Natural killer cell (primary cell): ENCODE results near the gene TENT5A. TPM values are rescaled to one million over a fixed set of nuclear protein-coding genes. Genes with fewer than 3 reads are reported as not detected.
A peak's percentile ranks its signal among the peaks of the same experiment; 100 is the strongest.

Experiments
- ATAC-seq, 3 donors: fragments of 150-1000 bp in 2 of 3; fragments of 200-7000 bp in 1 of 3; cut with Tn5 transposase; 1 replicate in 1 of 3; 2 replicates in 2 of 3; pipeline ENCODE4 v1.10.0; 2021; ENCODE audit warnings: mild to moderate bottlenecking in 2 of 3, moderate library complexity in 2 of 3
- DNase-seq, 2 donors: peaks; one replicate each; pipeline versions ENCODE4 v3.0.0 to v3.0.0-alpha.2; 2013 to 2021; ENCODE audit warnings: mixed read lengths in 1 of 2
- H3K27ac ChIP-seq: one replicate; pipeline ENCODE4 v1.5.1; 2013; ENCODE audit warnings: mild to moderate bottlenecking, low read length
- H3K27me3 ChIP-seq: one replicate; pipeline ENCODE4 v1.6.1; 2013; ENCODE audit warnings: low read length; ENCODE audit not compliant: control insufficient read depth, insufficient read depth
- H3K36me3 ChIP-seq: one replicate; pipeline ENCODE4 v1.6.1; 2013; ENCODE audit warnings: low read length; ENCODE audit not compliant: control insufficient read depth, insufficient read depth
- H3K4me1 ChIP-seq: one replicate; pipeline ENCODE4 v1.6.1; 2013; ENCODE audit warnings: low read length; ENCODE audit not compliant: control insufficient read depth, insufficient read depth
- H3K4me3 ChIP-seq: one replicate; pipeline ENCODE4 v1.5.1; 2013; ENCODE audit warnings: low read length
- H3K9me3 ChIP-seq: one replicate; pipeline ENCODE4 v1.6.1; 2013; ENCODE audit warnings: low read length; ENCODE audit not compliant: control insufficient read depth, insufficient read depth
- H3K27ac Mint-ChIP-seq, 2 donors: one replicate each; pipeline ENCODE4 v1.8.0; 2022; ENCODE audit warnings: mild to moderate bottlenecking in 2 of 2, mixed read lengths in 2 of 2, moderate library complexity in 1 of 2
- H3K27me3 Mint-ChIP-seq, 2 donors: one replicate each; pipeline ENCODE4 v1.8.0; 2022; ENCODE audit warnings: low read depth in 2 of 2, mixed read lengths in 2 of 2
- H3K36me3 Mint-ChIP-seq: one replicate; pipeline ENCODE4 v1.8.0; 2022; ENCODE audit warnings: mixed read lengths
- H3K4me1 Mint-ChIP-seq, 2 donors: one replicate each; pipeline ENCODE4 v1.8.0; 2022; ENCODE audit warnings: mixed read lengths in 2 of 2
- H3K4me3 Mint-ChIP-seq: one replicate; pipeline ENCODE4 v1.8.0; 2022; ENCODE audit warnings: mild to moderate bottlenecking, moderate library complexity, mixed read lengths
- H3K9me3 Mint-ChIP-seq, 2 donors: one replicate each; pipeline ENCODE4 v1.8.0; 2022; ENCODE audit warnings: mixed read lengths in 2 of 2
- WGBS: methylation state at CpG from one replicate; pipeline ENCODE4 v1.1.7; 2013; ENCODE audit warnings: missing lambda C conversion rate; ENCODE audit not compliant: insufficient coverage; 5-methylcytosine and 5-hydroxymethylcytosine counted together
- intact Hi-C: fragments of 100-400 bp; cut with micrococcal nuclease; formaldehyde crosslinking; loops from one replicate; pipeline ENCODE4 v1.14.2; 2022
- total RNA-seq, 4 donors: library from RNA; stranded (reverse); fragments of 120-200 nt in 1 of 4; gene quantifications; one replicate each; pipeline versions ENCODE4 v1.2.3 to v1.2.4, GENCODE V29; 2013 to 2022
- TF ChIP-seq, protein P1 (sequence below): fragments of 200-600 bp; IDR thresholded peaks from one replicate; pipeline ENCODE4 v1.8.0; 2022; ENCODE audit warnings: antibody characterized with exemption

Gene TENT5A
- total RNA-seq, 3 donors from 2014 or later (not counting 1 experiment from before 2014, with no cell fraction given): 22.9 to 23.8 (median 22.9) TPM

DNA sequence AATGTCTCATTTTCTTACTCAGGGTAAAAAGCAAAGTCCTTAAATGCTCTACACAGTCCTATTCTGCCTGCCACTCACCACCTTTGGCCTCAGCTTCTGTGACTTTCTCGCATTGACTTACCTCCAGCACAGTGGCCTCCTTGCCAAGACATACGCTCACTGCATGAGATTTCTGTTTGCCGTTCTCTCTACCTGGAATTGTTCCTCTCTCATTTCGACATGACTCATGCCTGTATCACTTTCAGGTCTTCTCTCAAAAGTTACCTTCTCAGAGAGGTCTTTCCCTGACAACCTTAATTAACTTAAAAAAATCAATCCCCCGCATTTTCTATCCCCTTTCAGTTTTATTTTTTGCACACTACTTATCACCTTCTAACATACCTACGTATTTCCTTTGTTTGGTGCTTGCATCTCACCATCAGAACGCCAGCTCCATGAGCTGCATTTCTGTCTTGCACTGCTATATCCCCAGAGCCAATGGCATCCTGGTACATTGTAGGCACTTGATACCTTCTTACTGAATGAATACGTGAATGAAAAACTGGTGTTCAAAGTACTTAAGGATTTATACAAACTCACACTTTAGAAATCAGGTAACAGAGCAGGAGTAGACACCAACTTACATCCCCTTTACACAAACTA is 24.5 kb downstream of the TENT5A start:
- no peak overlapping the region for H3K27ac Mint-ChIP-seq
- Histone ChIP-seq H3K4me3 (no peak overlapping the region), H3K36me3 (no peaks in the 10 kb centered on the region), H3K27me3 (no peaks in the 10 kb centered on the region), H3K9me3 (no peaks in the 10 kb centered on the region), H3K4me1 (no peaks in the 10 kb centered on the region), H3K27ac (no peak overlapping the region)
- ATAC-seq (no peak), DNase-seq (no peak)
- intact Hi-C loops: no loop called here
- WGBS: 86% methylated on average over 8 of the region's 8 CpGs
- H3K4me1 Mint-ChIP-seq: peaks cover 0 to 3% of the 10 kb centered on the region in 2 donors
- H3K36me3 Mint-ChIP-seq: no peaks in the 10 kb centered on the region
- TF ChIP-seq, protein P1, sequence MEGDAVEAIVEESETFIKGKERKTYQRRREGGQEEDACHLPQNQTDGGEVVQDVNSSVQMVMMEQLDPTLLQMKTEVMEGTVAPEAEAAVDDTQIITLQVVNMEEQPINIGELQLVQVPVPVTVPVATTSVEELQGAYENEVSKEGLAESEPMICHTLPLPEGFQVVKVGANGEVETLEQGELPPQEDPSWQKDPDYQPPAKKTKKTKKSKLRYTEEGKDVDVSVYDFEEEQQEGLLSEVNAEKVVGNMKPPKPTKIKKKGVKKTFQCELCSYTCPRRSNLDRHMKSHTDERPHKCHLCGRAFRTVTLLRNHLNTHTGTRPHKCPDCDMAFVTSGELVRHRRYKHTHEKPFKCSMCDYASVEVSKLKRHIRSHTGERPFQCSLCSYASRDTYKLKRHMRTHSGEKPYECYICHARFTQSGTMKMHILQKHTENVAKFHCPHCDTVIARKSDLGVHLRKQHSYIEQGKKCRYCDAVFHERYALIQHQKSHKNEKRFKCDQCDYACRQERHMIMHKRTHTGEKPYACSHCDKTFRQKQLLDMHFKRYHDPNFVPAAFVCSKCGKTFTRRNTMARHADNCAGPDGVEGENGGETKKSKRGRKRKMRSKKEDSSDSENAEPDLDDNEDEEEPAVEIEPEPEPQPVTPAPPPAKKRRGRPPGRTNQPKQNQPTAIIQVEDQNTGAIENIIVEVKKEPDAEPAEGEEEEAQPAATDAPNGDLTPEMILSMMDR: no peak
- no peaks in the 10 kb centered on the region for H3K9me3 Mint-ChIP-seq
- no peak overlapping the region for H3K4me3 Mint-ChIP-seq
- no peaks in the 10 kb centered on the region for H3K27me3 Mint-ChIP-seq

DNA sequence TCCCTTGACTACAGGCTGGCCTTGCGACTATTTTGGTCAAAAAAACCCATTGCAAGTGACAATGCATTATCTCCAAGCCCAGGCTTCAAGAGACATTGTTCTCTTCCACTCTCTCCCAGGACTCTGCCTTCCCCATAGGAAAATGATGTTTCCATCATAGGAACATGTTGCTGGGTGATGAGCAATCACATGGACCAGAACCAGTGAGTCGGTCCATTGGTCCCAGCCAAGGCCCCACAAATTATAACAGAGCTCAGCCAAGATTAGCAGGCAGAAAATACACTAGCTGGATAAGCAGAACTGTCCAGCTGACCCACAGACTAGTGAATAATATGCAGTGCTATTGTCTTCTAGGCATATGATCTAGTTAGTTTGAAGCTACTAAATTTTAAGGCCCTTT is 27.4 kb downstream of the TENT5A start:
- Histone ChIP-seq H3K9me3 (no peaks in the 10 kb centered on the region), H3K4me3 (no peak overlapping the region), H3K4me1 (no peaks in the 10 kb centered on the region), H3K36me3 (no peaks in the 10 kb centered on the region), H3K27me3 (no peaks in the 10 kb centered on the region), H3K27ac (no peak overlapping the region)
- H3K9me3 Mint-ChIP-seq: no peaks in the 10 kb centered on the region
- H3K4me3 Mint-ChIP-seq: no peak overlapping the region
- ATAC-seq (no peak), DNase-seq (no peak)
- H3K27ac Mint-ChIP-seq: no peak overlapping the region
- H3K4me1 Mint-ChIP-seq: peaks cover 6 to 15% of the 10 kb centered on the region in 2 donors
- H3K36me3 Mint-ChIP-seq: no peaks in the 10 kb centered on the region
- no peaks in the 10 kb centered on the region for H3K27me3 Mint-ChIP-seq
- 96% methylated on average over 2 of the region's 2 CpGs for WGBS
- intact Hi-C loops: no loop called here
- TF ChIP-seq, protein P1: no peak

DNA sequence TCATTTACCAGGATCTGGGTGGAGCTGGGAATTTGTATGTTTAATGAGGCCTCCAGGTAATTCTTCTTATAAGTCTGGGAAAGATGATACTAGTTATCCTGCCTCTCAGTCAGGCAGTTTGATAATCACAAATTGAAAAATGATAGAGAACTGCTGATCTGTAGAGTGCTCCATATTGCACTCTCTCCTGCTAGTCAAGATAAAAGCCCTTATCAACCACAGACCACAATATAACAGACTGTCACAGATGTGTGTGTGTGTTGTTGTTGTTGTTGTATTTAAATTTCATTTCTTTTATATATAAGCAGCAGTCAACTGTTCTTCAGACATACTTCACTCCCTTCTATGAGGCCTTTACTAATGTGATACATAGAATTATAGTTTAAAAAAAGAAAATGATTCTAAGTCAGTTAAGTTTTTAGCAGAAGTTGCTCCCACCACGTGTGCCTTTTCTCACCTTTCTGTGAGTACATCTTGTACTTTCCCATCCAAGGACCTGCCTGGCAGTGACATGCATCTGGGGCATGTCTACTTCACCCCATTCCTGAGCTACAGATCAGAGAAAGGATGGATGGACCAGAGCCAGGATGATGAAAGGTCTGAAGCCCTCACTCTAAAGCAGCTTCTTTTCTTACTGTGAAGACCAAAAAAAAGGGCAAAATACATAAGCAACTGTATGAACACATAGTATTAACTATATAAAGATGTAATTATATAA is 29.8 kb downstream of the TENT5A start:
- Mint-ChIP-seq H3K27ac (no peak overlapping the region), H3K9me3 (no peaks in the 10 kb centered on the region), H3K36me3 (no peaks in the 10 kb centered on the region), H3K27me3 (no peaks in the 10 kb centered on the region), H3K4me1 (peaks cover 6 to 15% of the 10 kb centered on the region in 2 donors), H3K4me3 (no peak overlapping the region)
- Histone ChIP-seq H3K36me3 (no peaks in the 10 kb centered on the region), H3K27ac (no peak overlapping the region), H3K4me3 (no peak overlapping the region), H3K27me3 (no peaks in the 10 kb centered on the region), H3K9me3 (no peaks in the 10 kb centered on the region), H3K4me1 (no peaks in the 10 kb centered on the region)
- intact Hi-C loops: no loop called here
- 20% methylated on average over 1 of the region's 1 CpG for WGBS
- ATAC-seq: peak in 2 of 3 donors; percentile 57 to 62
- TF ChIP-seq, protein P1: no peak
- no peak for DNase-seq
